H1 (cell line): ENCODE results near the gene SPOUT1.

Source experiments
- CTCF ChIP-seq, 3 experiments: IDR thresholded peaks; 1 replicate in 2 of 3; 2 replicates in 1 of 3; pipeline versions ENCODE4 v1.5.1 to v1.6.1; 2011; ENCODE audit warnings: low read length in 3 of 3, mild to moderate bottlenecking in 3 of 3, inconsistent platforms in 2 of 3, low read depth in 1 of 3, moderate library complexity in 1 of 3; ENCODE audit not compliant: insufficient read depth in 1 of 3; ENCODE audit errors: control extremely low read depth in 1 of 3
- GABPA ChIP-seq: IDR thresholded peaks from 2 replicates; pipeline ENCODE4 v1.6.1; 2011; ENCODE audit warnings: mild to moderate bottlenecking, low read length, moderate library complexity, borderline replicate concordance; ENCODE audit not compliant: insufficient read depth
- JUND ChIP-seq: IDR thresholded peaks from 2 replicates; pipeline ENCODE4 v1.6.1; 2011; ENCODE audit warnings: mild to moderate bottlenecking, improper control_type of control experiment, low read length
- NRF1 ChIP-seq: IDR thresholded peaks from 2 replicates; pipeline ENCODE4 v1.6.1; 2011; ENCODE audit warnings: mild to moderate bottlenecking, low read depth, low read length, improper control_type of control experiment
- POLR2A ChIP-seq, 2 experiments: IDR thresholded peaks; 1 replicate in 1 of 2; 2 replicates in 1 of 2; pipeline ENCODE4 v1.6.1; 2011; ENCODE audit warnings: low read depth in 2 of 2, low read length in 2 of 2, mild to moderate bottlenecking in 2 of 2; ENCODE audit errors: control extremely low read depth in 1 of 2
- RAD21 ChIP-seq, 2 experiments: IDR thresholded peaks in 1 of 2; conservative IDR thresholded peaks in 1 of 2; 2 replicates each; pipeline ENCODE4 v1.6.1; 2011; ENCODE audit warnings: low read depth in 2 of 2, low read length in 2 of 2, improper control_type of control experiment in 1 of 2, inconsistent platforms in 1 of 2, mild to moderate bottlenecking in 1 of 2, moderate library complexity in 1 of 2
- RFX5 ChIP-seq: IDR thresholded peaks from 2 replicates; pipeline ENCODE4 v1.6.1; 2011; ENCODE audit warnings: low read depth, low read length, improper control_type of control experiment, borderline replicate concordance
- SIN3A ChIP-seq, 2 experiments: IDR thresholded peaks in 1 of 2; conservative IDR thresholded peaks in 1 of 2; 2 replicates each; pipeline ENCODE4 v1.6.1; 2011 to 2012; ENCODE audit warnings: low read length in 2 of 2, improper control_type of control experiment in 1 of 2, low read depth in 1 of 2, mild to moderate bottlenecking in 1 of 2
- SP1 ChIP-seq: IDR thresholded peaks from 2 replicates; pipeline ENCODE4 v1.6.1; 2011; ENCODE audit warnings: low read depth, low read length
- ZNF274 ChIP-seq: IDR thresholded peaks from 2 replicates; pipeline ENCODE4 v1.7.0; 2012; ENCODE audit warnings: low read length, borderline replicate concordance; ENCODE audit errors: extremely low read depth
- TF ChIP-seq, protein P1 (sequence below): IDR thresholded peaks from 2 replicates; pipeline ENCODE4 v1.6.1; 2011; ENCODE audit warnings: low read length, improper control_type of control experiment
- TF ChIP-seq, protein P2 (sequence below): IDR thresholded peaks from 2 replicates; pipeline ENCODE4 v1.6.1; 2012; ENCODE audit warnings: low read length, inconsistent platforms

DNA sequence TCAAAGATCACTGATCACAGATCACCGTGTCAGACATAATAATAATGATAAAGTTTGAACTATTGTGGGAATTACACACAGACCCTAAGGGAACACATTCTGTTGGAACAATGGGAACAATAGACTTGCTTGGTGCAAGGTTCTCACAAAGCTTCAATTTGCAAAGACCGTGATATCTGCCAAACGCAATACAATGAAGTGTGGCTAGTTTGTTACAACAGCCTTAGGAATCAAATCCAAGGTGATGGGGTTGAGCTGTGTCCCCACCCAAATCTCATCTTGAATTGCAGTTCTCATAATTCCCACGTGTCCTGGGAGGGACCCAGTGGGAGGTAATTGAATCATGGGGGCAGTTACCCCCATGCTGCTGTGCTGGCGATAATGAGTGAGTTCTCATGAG is 31.3 kb upstream of the SPOUT1 start:
- no peak for TF ChIP-seq CTCF (IDR thresholded peaks at IDR 0.05; ENCODE audit: control extremely low read depth in 1 of 3, insufficient read depth in 1 of 3, low read depth in 1 of 3, low read length in 3 of 3)
- TF ChIP-seq RFX5, result no peak
- TF ChIP-seq GABPA, result no peak
- no peak for TF ChIP-seq NRF1
- TF ChIP-seq SP1, result no peak
- no peak for TF ChIP-seq SIN3A (conservative IDR thresholded peaks at IDR 0.05 in 1 of 2, IDR thresholded peaks at IDR 0.05 in 1 of 2; ENCODE audit: low read depth in 1 of 2, low read length in 2 of 2)
- no peak for TF ChIP-seq JUND
- no peak for TF ChIP-seq RAD21 (IDR thresholded peaks at IDR 0.05 in 1 of 2, conservative IDR thresholded peaks at IDR 0.05 in 1 of 2; ENCODE audit: low read depth in 2 of 2, low read length in 2 of 2)
- TF ChIP-seq, protein P1, sequence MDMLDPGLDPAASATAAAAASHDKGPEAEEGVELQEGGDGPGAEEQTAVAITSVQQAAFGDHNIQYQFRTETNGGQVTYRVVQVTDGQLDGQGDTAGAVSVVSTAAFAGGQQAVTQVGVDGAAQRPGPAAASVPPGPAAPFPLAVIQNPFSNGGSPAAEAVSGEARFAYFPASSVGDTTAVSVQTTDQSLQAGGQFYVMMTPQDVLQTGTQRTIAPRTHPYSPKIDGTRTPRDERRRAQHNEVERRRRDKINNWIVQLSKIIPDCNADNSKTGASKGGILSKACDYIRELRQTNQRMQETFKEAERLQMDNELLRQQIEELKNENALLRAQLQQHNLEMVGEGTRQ, result no peak
- TF ChIP-seq, protein P2, sequence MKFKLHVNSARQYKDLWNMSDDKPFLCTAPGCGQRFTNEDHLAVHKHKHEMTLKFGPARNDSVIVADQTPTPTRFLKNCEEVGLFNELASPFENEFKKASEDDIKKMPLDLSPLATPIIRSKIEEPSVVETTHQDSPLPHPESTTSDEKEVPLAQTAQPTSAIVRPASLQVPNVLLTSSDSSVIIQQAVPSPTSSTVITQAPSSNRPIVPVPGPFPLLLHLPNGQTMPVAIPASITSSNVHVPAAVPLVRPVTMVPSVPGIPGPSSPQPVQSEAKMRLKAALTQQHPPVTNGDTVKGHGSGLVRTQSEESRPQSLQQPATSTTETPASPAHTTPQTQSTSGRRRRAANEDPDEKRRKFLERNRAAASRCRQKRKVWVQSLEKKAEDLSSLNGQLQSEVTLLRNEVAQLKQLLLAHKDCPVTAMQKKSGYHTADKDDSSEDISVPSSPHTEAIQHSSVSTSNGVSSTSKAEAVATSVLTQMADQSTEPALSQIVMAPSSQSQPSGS, result no peak
- no peak for TF ChIP-seq POLR2A (IDR thresholded peaks at IDR 0.05; ENCODE audit: control extremely low read depth in 1 of 2, low read depth in 2 of 2, low read length in 2 of 2)
- no peak for TF ChIP-seq ZNF274
